Ovary (tissue), 3 donors: Measurements from ENCODE around the gene TXNRD2.

Source experiments
- EP300 ChIP-seq: sonication (generic); formaldehyde crosslinking; IDR thresholded peaks from one replicate; pipeline ENCODE4 v1.6.1; 2017; ENCODE audit warnings: antibody characterized with exemption
- POLR2A ChIP-seq: fragments of 450-650 bp; IDR thresholded peaks from one replicate; pipeline ENCODE4 v1.6.1; 2017; ENCODE audit warnings: antibody characterized with exemption, mild to moderate bottlenecking, moderate library complexity
- TF ChIP-seq, protein P1 (sequence below), 3 donors: fragments of 450-650 bp in 2 of 3; fragments of 200-600 bp in 1 of 3; IDR thresholded peaks; one replicate each; pipeline versions ENCODE4 v1.5.1 to v1.8.0; 2016 to 2022; ENCODE audit warnings: antibody characterized with exemption in 3 of 3, mild to moderate bottlenecking in 1 of 3
- donor health status: DM: no; HTN: no; CAD: no.

- TF ChIP-seq, protein P1, sequence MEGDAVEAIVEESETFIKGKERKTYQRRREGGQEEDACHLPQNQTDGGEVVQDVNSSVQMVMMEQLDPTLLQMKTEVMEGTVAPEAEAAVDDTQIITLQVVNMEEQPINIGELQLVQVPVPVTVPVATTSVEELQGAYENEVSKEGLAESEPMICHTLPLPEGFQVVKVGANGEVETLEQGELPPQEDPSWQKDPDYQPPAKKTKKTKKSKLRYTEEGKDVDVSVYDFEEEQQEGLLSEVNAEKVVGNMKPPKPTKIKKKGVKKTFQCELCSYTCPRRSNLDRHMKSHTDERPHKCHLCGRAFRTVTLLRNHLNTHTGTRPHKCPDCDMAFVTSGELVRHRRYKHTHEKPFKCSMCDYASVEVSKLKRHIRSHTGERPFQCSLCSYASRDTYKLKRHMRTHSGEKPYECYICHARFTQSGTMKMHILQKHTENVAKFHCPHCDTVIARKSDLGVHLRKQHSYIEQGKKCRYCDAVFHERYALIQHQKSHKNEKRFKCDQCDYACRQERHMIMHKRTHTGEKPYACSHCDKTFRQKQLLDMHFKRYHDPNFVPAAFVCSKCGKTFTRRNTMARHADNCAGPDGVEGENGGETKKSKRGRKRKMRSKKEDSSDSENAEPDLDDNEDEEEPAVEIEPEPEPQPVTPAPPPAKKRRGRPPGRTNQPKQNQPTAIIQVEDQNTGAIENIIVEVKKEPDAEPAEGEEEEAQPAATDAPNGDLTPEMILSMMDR (IDR thresholded peaks at IDR 0.05), result no peak
- TF ChIP-seq POLR2A (no peak), EP300 (no peak)
Measured at GRCh38 chr22:19955241-19956128, 13.9 kb upstream of the TXNRD2 start.
